Osteoblast (primary cell): ENCODE results near the gene IP6K2. TPM values are rescaled to one million over a fixed set of nuclear protein-coding genes. Genes with fewer than 3 reads are reported as not detected.

Source experiments
- DNase-seq: peaks from one replicate; pipeline ENCODE4 v3.0.0; 2011; ENCODE audit warnings: low spot score, mixed read lengths; ENCODE audit not compliant: insufficient read length; ENCODE audit errors: missing footprints
- H2AFZ ChIP-seq: 2 replicates; pipeline ENCODE4 v1.6.0; 2011; ENCODE audit warnings: mild to moderate bottlenecking, low read length
- H3K27ac ChIP-seq: 2 replicates; pipeline ENCODE4 v1.5.1; 2011; ENCODE audit warnings: mild to moderate bottlenecking, low read depth, low read length, moderate library complexity
- H3K27me3 ChIP-seq: 2 replicates; pipeline ENCODE4 v1.6.0; 2012; ENCODE audit warnings: mild to moderate bottlenecking, control low read depth, inconsistent platforms, low read length, moderate library complexity; ENCODE audit not compliant: insufficient read depth
- H3K36me3 ChIP-seq: 2 replicates; pipeline ENCODE4 v1.5.1; 2011; ENCODE audit warnings: mild to moderate bottlenecking, low read length, control low read depth, moderate library complexity; ENCODE audit not compliant: insufficient read depth
- H3K4me1 ChIP-seq: 2 replicates; pipeline ENCODE4 v1.5.1; 2011; ENCODE audit warnings: mild to moderate bottlenecking, low read length, control low read depth, moderate library complexity; ENCODE audit not compliant: insufficient read depth
- H3K4me2 ChIP-seq: 2 replicates; pipeline ENCODE4 v1.6.0; 2011; ENCODE audit warnings: mild to moderate bottlenecking, low read length; ENCODE audit not compliant: insufficient read depth
- H3K4me3 ChIP-seq: fragments of 200-600 bp; sonication (generic); 3 replicates; pipeline ENCODE4 v1.5.1; 2012; ENCODE audit warnings: mild to moderate bottlenecking, low read length, inconsistent platforms; ENCODE audit not compliant: insufficient read depth
- H3K79me2 ChIP-seq: 2 replicates; pipeline ENCODE4 v1.6.0; 2012; ENCODE audit warnings: mild to moderate bottlenecking, low read length, control low read depth, inconsistent platforms; ENCODE audit not compliant: insufficient read depth
- H3K9me3 ChIP-seq: 2 replicates; pipeline ENCODE4 v1.5.1; 2011; ENCODE audit warnings: low read depth, low read length, control low read depth
- H4K20me1 ChIP-seq: 2 replicates; pipeline ENCODE4 v1.6.0; 2012; ENCODE audit warnings: mild to moderate bottlenecking, low read length, control low read depth; ENCODE audit not compliant: insufficient read depth
- CTCF ChIP-seq: IDR thresholded peaks from 2 replicates; pipeline ENCODE4 v1.5.1; 2011; ENCODE audit warnings: mild to moderate bottlenecking, low read depth, low read length, moderate library complexity; ENCODE audit errors: extremely low read depth
- total RNA-seq: library from RNA; depleted of rRNA; stranded (reverse); fragments of >200 nt; gene quantifications from 2 replicates; pipeline ENCODE4 v1.2.3, GENCODE V29; 2012

The IP6K2 gene
- total RNA-seq, 1 donor, result 44.9 TPM

GRCh38 chr3:48678566-48679380, 38.2 kb downstream of the IP6K2 start:
- no peak overlapping the region for H3K4me3 ChIP-seq

DNA sequence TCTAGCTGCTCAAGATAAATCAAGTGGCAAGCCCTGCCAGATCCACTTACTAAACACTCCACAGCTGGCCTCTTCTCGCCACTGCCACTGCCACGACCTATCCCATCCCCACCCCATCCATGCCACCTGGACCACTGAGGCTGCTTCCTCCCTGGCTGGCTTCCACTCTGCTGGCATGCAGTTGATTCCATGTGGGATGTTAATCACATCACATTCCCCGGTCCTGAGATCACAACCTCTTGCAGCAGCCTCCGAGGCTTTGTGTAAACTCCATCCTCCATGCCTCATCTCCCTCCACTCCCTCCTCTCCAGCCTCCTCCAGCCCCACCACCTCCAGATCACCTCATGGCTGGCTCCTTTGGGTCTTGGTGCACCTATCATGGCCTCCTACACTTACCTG, 39.0 kb downstream of the IP6K2 start:
- TF ChIP-seq CTCF, result no peak
- Histone ChIP-seq H3K79me2 (no peaks in the 10 kb centered on the region), H3K27ac (no peak overlapping the region), H3K27me3 (no peaks in the 10 kb centered on the region), H3K36me3 (peaks cover 40% of the 10 kb centered on the region), H3K4me2 (no peak overlapping the region), H3K4me3 (no peak overlapping the region), H3K4me1 (peaks cover 4% of the 10 kb centered on the region), H4K20me1 (peaks cover 3% of the 10 kb centered on the region), H3K9me3 (no peaks in the 10 kb centered on the region), H2AFZ (no peak overlapping the region)
- DNase-seq, result peak; percentile 88

More at GRCh38 chr3:48678566-48679380, 38.2 kb downstream of the IP6K2 start:
- Histone ChIP-seq H3K4me1 (peaks cover 11% of the 10 kb centered on the region), H3K79me2 (peaks cover 5% of the 10 kb centered on the region), H3K9me3 (no peaks in the 10 kb centered on the region), H3K4me2 (no peak overlapping the region), H3K27me3 (no peaks in the 10 kb centered on the region), H3K36me3 (peaks cover 43% of the 10 kb centered on the region), H4K20me1 (peaks cover 7% of the 10 kb centered on the region), H3K27ac (no peak overlapping the region), H2AFZ (no peak overlapping the region)
- peak; percentile 19 for DNase-seq
- no peak for TF ChIP-seq CTCF

DNA sequence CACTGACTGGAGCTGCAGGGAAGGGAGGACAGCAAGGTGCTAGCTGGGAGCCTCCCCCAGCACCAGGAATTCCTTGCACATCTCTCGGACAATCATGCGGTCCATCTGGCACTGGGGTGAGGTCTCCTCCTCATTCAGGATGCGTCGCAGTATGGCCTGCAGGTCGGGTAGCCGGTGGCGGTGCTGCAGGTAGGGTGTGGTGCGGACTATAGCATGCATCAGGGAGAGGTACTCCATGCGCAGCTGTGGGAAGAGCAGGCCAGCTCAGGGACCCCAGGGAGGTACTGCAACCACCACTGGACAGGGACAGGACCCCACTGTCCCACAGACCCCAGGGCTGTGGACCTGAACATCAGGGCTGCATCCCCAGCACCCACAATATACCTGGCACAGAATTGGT, 42.5 kb downstream of the IP6K2 start:
- TF ChIP-seq CTCF, result no peak

GRCh38 chr3:48672522-48672921, 44.5 kb downstream of the IP6K2 start:
- Histone ChIP-seq H3K27me3 (no peaks in the 10 kb centered on the region), H4K20me1 (no peaks in the 10 kb centered on the region), H3K79me2 (no peaks in the 10 kb centered on the region), H3K36me3 (peaks cover 11% of the 10 kb centered on the region), H3K9me3 (no peaks in the 10 kb centered on the region), H3K4me2 (no peak overlapping the region), H3K27ac (no peak overlapping the region), H3K4me3 (no peak overlapping the region), H3K4me1 (no peaks in the 10 kb centered on the region), H2AFZ (no peak overlapping the region)
- peak; percentile 6 for DNase-seq
- TF ChIP-seq CTCF, result no peak

More for the DNA sequence above, 42.5 kb downstream of the IP6K2 start:
- H3K9me3 ChIP-seq, result no peaks in the 10 kb centered on the region
- H3K4me3 ChIP-seq, result no peak overlapping the region
- no peak overlapping the region for H3K4me2 ChIP-seq
- H4K20me1 ChIP-seq, result no peaks in the 10 kb centered on the region
- no peaks in the 10 kb centered on the region for H3K79me2 ChIP-seq
- peaks cover 4% of the 10 kb centered on the region for H3K4me1 ChIP-seq
- H3K27ac ChIP-seq, result no peak overlapping the region
- no peak for DNase-seq
- H2AFZ ChIP-seq, result no peak overlapping the region
- H3K36me3 ChIP-seq, result peaks cover 21% of the 10 kb centered on the region
- no peaks in the 10 kb centered on the region for H3K27me3 ChIP-seq
